GM12878 (cell line): ENCODE data around the gene JPT1. TPM values are rescaled to one million over a fixed set of nuclear protein-coding genes. Genes with fewer than 3 reads are reported as not detected.

Experiments
- HDAC2 ChIP-seq: fragments of 200-600 bp; sonication (generic); IDR thresholded peaks from 2 replicates; pipeline ENCODE4 v1.6.1; 2017
- ZBED1 ChIP-seq: IDR thresholded peaks from 2 replicates; pipeline ENCODE4 v1.6.1; 2016; ENCODE audit warnings: borderline replicate concordance
- polyA plus RNA-seq, 11 experiments: library from polyadenylated mRNA; depleted of rRNA in 4 of 11; unstranded in 6 of 11; stranded (reverse) in 5 of 11; fragments of >200 nt; fragmentation: Nextera tagmentation in 4 of 11; fragmentation: Illumina TruSeq in 1 of 11; extraction: Ambion mirVana in 4 of 11; extraction: Trizol in 1 of 11; gene quantifications; 1 replicate in 1 of 11; 2 replicates in 10 of 11; pipeline versions ENCODE4 v1.2.1 to v1.2.3, GENCODE V29; 2011 to 2016; ENCODE audit warnings: inconsistent platforms in 2 of 11, missing spikeins in 2 of 11, low read depth in 1 of 11
- small RNA-seq: library from RNA; depleted of rRNA; stranded (forward); fragments of <200 nt; gene quantifications from one replicate; pipeline ENCODE3, GENCODE V24; 2014
- total RNA-seq, 4 experiments: library from RNA; depleted of rRNA in 3 of 4; stranded (reverse); fragments of >200 nt in 3 of 4; fragmentation: Illumina TruSeq in 1 of 4; extraction: Trizol in 1 of 4; gene quantifications; 2 replicates each; pipeline versions ENCODE4 v1.2.1 to v1.2.3, GENCODE V29; 2013 to 2021
- TF ChIP-seq, protein P1 (sequence below): fragments of 450-650 bp; IDR thresholded peaks from 2 replicates; pipeline ENCODE4 v1.6.1; 2014; ENCODE audit warnings: mild to moderate bottlenecking
- TF ChIP-seq, protein P2 (sequence below): IDR thresholded peaks from 2 replicates; pipeline ENCODE4 v1.6.1; 2011; ENCODE audit warnings: low read depth, low read length, improper control_type of control experiment, borderline replicate concordance

Gene JPT1
- total and polyA plus RNA-seq, 10 of the 15 experiments (the other 5 are each of a cell fraction or from before 2014, with no cell fraction given), result 79.7 to 651 (median 323) TPM

DNA sequence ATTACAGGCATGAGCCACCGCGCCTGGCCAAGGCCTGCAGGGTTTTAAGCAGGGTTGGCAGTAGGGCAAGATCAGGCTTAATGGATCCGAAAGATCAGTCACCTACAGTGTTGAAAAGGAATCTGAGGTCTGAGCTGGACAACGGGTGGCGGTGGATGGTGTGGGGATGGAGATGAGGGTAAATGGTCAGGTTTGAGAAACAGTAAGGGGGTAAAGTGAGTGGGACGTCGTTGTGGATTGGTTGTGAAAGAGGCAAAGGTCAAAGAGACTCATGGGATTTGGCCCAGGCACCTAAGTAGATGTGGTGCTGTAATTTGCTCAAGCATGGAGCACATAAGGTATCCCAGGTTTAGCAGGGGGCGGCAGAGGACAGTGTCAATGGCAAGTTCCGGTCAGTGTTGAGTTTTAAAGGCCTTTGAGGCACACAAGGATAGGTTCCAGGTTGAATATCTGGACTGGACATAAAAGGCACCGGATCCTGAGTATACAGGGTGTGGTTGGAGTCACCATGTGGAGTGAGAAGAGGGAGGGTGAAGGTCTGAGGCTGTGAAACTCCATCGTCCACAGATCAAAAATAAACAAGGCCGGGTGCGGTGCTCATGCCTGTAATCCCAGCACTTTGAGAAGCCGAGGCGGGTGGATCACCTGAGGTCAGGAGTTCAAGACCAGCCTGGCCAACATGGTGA, 67.7 kb downstream of the JPT1 start (continued):
- TF ChIP-seq, protein P1, sequence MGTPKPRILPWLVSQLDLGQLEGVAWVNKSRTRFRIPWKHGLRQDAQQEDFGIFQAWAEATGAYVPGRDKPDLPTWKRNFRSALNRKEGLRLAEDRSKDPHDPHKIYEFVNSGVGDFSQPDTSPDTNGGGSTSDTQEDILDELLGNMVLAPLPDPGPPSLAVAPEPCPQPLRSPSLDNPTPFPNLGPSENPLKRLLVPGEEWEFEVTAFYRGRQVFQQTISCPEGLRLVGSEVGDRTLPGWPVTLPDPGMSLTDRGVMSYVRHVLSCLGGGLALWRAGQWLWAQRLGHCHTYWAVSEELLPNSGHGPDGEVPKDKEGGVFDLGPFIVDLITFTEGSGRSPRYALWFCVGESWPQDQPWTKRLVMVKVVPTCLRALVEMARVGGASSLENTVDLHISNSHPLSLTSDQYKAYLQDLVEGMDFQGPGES, result no peak
- TF ChIP-seq HDAC2, result no peak
- TF ChIP-seq ZBED1, result no peak
- TF ChIP-seq, protein P2, sequence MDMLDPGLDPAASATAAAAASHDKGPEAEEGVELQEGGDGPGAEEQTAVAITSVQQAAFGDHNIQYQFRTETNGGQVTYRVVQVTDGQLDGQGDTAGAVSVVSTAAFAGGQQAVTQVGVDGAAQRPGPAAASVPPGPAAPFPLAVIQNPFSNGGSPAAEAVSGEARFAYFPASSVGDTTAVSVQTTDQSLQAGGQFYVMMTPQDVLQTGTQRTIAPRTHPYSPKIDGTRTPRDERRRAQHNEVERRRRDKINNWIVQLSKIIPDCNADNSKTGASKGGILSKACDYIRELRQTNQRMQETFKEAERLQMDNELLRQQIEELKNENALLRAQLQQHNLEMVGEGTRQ, result no peak

Small RNAs within 50 kb of the gene (small RNA-seq; reads per million reads assigned to genes)
- gene RF00019, result not detected

Other genes with a start within 250 kb of the JPT1 start
Only the 7 nearest of the 17 such genes appear.
- 13.6 and 14.2 TPM in 2 replicates for gene KCTD2, start 107.3 kb downstream of the JPT1 start, total RNA-seq (2014; rRNA removed)
- gene KCTD2, start 107.3 kb downstream of the JPT1 start, total RNA-seq (2014; rRNA removed; fragmentation: Illumina TruSeq; extraction: Trizol), result 11.9 and 13.3 TPM in 2 replicates
- gene KCTD2, start 107.3 kb downstream of the JPT1 start, total RNA-seq (2021), result 16.7 and 16.8 TPM in 2 replicates
- 27.5 and 32.3 TPM in 2 replicates for gene KCTD2, start 107.3 kb downstream of the JPT1 start, polyA plus RNA-seq (2011; rRNA removed)
- 17.3 and 20.0 TPM in 2 replicates for gene KCTD2, start 107.3 kb downstream of the JPT1 start, polyA plus RNA-seq (2014; fragmentation: Illumina TruSeq; extraction: Trizol)
- 1 to 10 TPM; 1.5 to 2.2 TPM for gene KCTD2, start 107.3 kb downstream of the JPT1 start, polyA plus RNA-seq (2014; fragmentation: Nextera tagmentation; extraction: Ambion mirVana)
- 15.6 and 16.1 TPM in 2 replicates for gene KCTD2, start 107.3 kb downstream of the JPT1 start, polyA plus RNA-seq (2014; rRNA removed)
- 1 to 10 TPM; 1.5 to 4.5 TPM for gene KCTD2, start 107.3 kb downstream of the JPT1 start, polyA plus RNA-seq (2016; fragmentation: Nextera tagmentation; extraction: Ambion mirVana)
- gene SLC16A5, start 66.6 kb downstream of the JPT1 start, total RNA-seq (2014; rRNA removed), result 0.76 and 1.2 TPM in 2 replicates
- gene SLC16A5, start 66.6 kb downstream of the JPT1 start, total RNA-seq (2014; rRNA removed; fragmentation: Illumina TruSeq; extraction: Trizol), result 0.88 and 0.94 TPM in 2 replicates
- 3.1 and 3.4 TPM in 2 replicates for gene SLC16A5, start 66.6 kb downstream of the JPT1 start, total RNA-seq (2021)
- 0.17 and 0.30 TPM in 2 replicates for gene SLC16A5, start 66.6 kb downstream of the JPT1 start, polyA plus RNA-seq (2011; rRNA removed)
- gene SLC16A5, start 66.6 kb downstream of the JPT1 start, polyA plus RNA-seq (2014; fragmentation: Illumina TruSeq; extraction: Trizol), result 0.17 and 0.84 TPM in 2 replicates
- gene SLC16A5, start 66.6 kb downstream of the JPT1 start, polyA plus RNA-seq (2014; fragmentation: Nextera tagmentation; extraction: Ambion mirVana), result under 1 TPM; 0.03 to 0.16 TPM
- gene SLC16A5, start 66.6 kb downstream of the JPT1 start, polyA plus RNA-seq (2014; rRNA removed), result 2.4 and 3.0 TPM in 2 replicates
- 1 to 10 TPM in 1 of 2 experiments, under 1 TPM in 1; 0.98 to 1.0 TPM for gene SLC16A5, start 66.6 kb downstream of the JPT1 start, polyA plus RNA-seq (2016; fragmentation: Nextera tagmentation; extraction: Ambion mirVana)
- gene ARMC7, start 44.5 kb downstream of the JPT1 start, total RNA-seq (2014; rRNA removed), result 5.6 and 6.1 TPM in 2 replicates
- gene ARMC7, start 44.5 kb downstream of the JPT1 start, total RNA-seq (2014; rRNA removed; fragmentation: Illumina TruSeq; extraction: Trizol), result 4.1 and 5.6 TPM in 2 replicates
- 11.6 and 11.7 TPM in 2 replicates for gene ARMC7, start 44.5 kb downstream of the JPT1 start, total RNA-seq (2021)
- gene ARMC7, start 44.5 kb downstream of the JPT1 start, polyA plus RNA-seq (2011; rRNA removed), result 2.4 and 5.2 TPM in 2 replicates
- 2.9 and 6.5 TPM in 2 replicates for gene ARMC7, start 44.5 kb downstream of the JPT1 start, polyA plus RNA-seq (2014; fragmentation: Illumina TruSeq; extraction: Trizol)
- gene ARMC7, start 44.5 kb downstream of the JPT1 start, polyA plus RNA-seq (2014; fragmentation: Nextera tagmentation; extraction: Ambion mirVana), result 1 to 10 TPM; 1.5 to 4.3 TPM
- gene ARMC7, start 44.5 kb downstream of the JPT1 start, polyA plus RNA-seq (2014; rRNA removed), result 6.9 and 10.9 TPM in 2 replicates
- 10 to 100 TPM; 15.7 to 19.8 TPM for gene ARMC7, start 44.5 kb downstream of the JPT1 start, polyA plus RNA-seq (2016; fragmentation: Nextera tagmentation; extraction: Ambion mirVana)
- 115 and 144 TPM in 2 replicates for gene NT5C, start 22.8 kb downstream of the JPT1 start, total RNA-seq (2014; rRNA removed)
- 41.6 and 43.7 TPM in 2 replicates for gene NT5C, start 22.8 kb downstream of the JPT1 start, total RNA-seq (2014; rRNA removed; fragmentation: Illumina TruSeq; extraction: Trizol)
- gene NT5C, start 22.8 kb downstream of the JPT1 start, total RNA-seq (2021), result 86.3 and 88.5 TPM in 2 replicates
- gene NT5C, start 22.8 kb downstream of the JPT1 start, polyA plus RNA-seq (2011; rRNA removed), result 17.4 and 40.2 TPM in 2 replicates
- gene NT5C, start 22.8 kb downstream of the JPT1 start, polyA plus RNA-seq (2014; fragmentation: Illumina TruSeq; extraction: Trizol), result 10.4 and 24.2 TPM in 2 replicates
- 1 to 10 TPM; 3.7 to 9.8 TPM for gene NT5C, start 22.8 kb downstream of the JPT1 start, polyA plus RNA-seq (2014; fragmentation: Nextera tagmentation; extraction: Ambion mirVana)
- 158 and 188 TPM in 2 replicates for gene NT5C, start 22.8 kb downstream of the JPT1 start, polyA plus RNA-seq (2014; rRNA removed)
- 100 to 1,000 TPM; 116 to 129 TPM for gene NT5C, start 22.8 kb downstream of the JPT1 start, polyA plus RNA-seq (2016; fragmentation: Nextera tagmentation; extraction: Ambion mirVana)
- 163 and 207 TPM in 2 replicates for gene SUMO2, start 28.4 kb upstream of the JPT1 start, total RNA-seq (2014; rRNA removed)
- 312 and 322 TPM in 2 replicates for gene SUMO2, start 28.4 kb upstream of the JPT1 start, total RNA-seq (2014; rRNA removed; fragmentation: Illumina TruSeq; extraction: Trizol)
- gene SUMO2, start 28.4 kb upstream of the JPT1 start, total RNA-seq (2021), result 506 and 514 TPM in 2 replicates
- gene SUMO2, start 28.4 kb upstream of the JPT1 start, polyA plus RNA-seq (2011; rRNA removed), result 603 and 801 TPM in 2 replicates
- gene SUMO2, start 28.4 kb upstream of the JPT1 start, polyA plus RNA-seq (2014; fragmentation: Illumina TruSeq; extraction: Trizol), result 265 and 335 TPM in 2 replicates
- gene SUMO2, start 28.4 kb upstream of the JPT1 start, polyA plus RNA-seq (2014; fragmentation: Nextera tagmentation; extraction: Ambion mirVana), result 100 to 1,000 TPM; 709 to 767 TPM
- 232 and 249 TPM in 2 replicates for gene SUMO2, start 28.4 kb upstream of the JPT1 start, polyA plus RNA-seq (2014; rRNA removed)
- gene SUMO2, start 28.4 kb upstream of the JPT1 start, polyA plus RNA-seq (2016; fragmentation: Nextera tagmentation; extraction: Ambion mirVana), result 100 to 1,000 TPM; 755 to 803 TPM
- 47.1 and 57.8 TPM in 2 replicates for gene NUP85, start 51.2 kb upstream of the JPT1 start, total RNA-seq (2014; rRNA removed)
- gene NUP85, start 51.2 kb upstream of the JPT1 start, total RNA-seq (2014; rRNA removed; fragmentation: Illumina TruSeq; extraction: Trizol), result 52.9 and 54.0 TPM in 2 replicates
- gene NUP85, start 51.2 kb upstream of the JPT1 start, total RNA-seq (2021), result 82.5 and 97.9 TPM in 2 replicates
- gene NUP85, start 51.2 kb upstream of the JPT1 start, polyA plus RNA-seq (2011; rRNA removed), result 80.8 and 92.9 TPM in 2 replicates
- 59.6 and 65.9 TPM in 2 replicates for gene NUP85, start 51.2 kb upstream of the JPT1 start, polyA plus RNA-seq (2014; fragmentation: Illumina TruSeq; extraction: Trizol)
- 100 to 1,000 TPM; 127 to 135 TPM for gene NUP85, start 51.2 kb upstream of the JPT1 start, polyA plus RNA-seq (2014; fragmentation: Nextera tagmentation; extraction: Ambion mirVana)
- 83.2 and 87.8 TPM in 2 replicates for gene NUP85, start 51.2 kb upstream of the JPT1 start, polyA plus RNA-seq (2014; rRNA removed)
- gene NUP85, start 51.2 kb upstream of the JPT1 start, polyA plus RNA-seq (2016; fragmentation: Nextera tagmentation; extraction: Ambion mirVana), result 100 to 1,000 TPM; 103 to 104 TPM
- gene GGA3, start 107.1 kb upstream of the JPT1 start, total RNA-seq (2014; rRNA removed), result 19.6 and 20.7 TPM in 2 replicates
- gene GGA3, start 107.1 kb upstream of the JPT1 start, total RNA-seq (2014; rRNA removed; fragmentation: Illumina TruSeq; extraction: Trizol), result 13.5 and 14.3 TPM in 2 replicates
- 52.1 and 57.5 TPM in 2 replicates for gene GGA3, start 107.1 kb upstream of the JPT1 start, total RNA-seq (2021)
- 26.2 and 34.9 TPM in 2 replicates for gene GGA3, start 107.1 kb upstream of the JPT1 start, polyA plus RNA-seq (2011; rRNA removed)
- 31.7 and 41.3 TPM in 2 replicates for gene GGA3, start 107.1 kb upstream of the JPT1 start, polyA plus RNA-seq (2014; fragmentation: Illumina TruSeq; extraction: Trizol)
- gene GGA3, start 107.1 kb upstream of the JPT1 start, polyA plus RNA-seq (2014; fragmentation: Nextera tagmentation; extraction: Ambion mirVana), result 1 to 10 TPM; 7.0 to 8.1 TPM
- gene GGA3, start 107.1 kb upstream of the JPT1 start, polyA plus RNA-seq (2014; rRNA removed), result 36.4 and 40.2 TPM in 2 replicates
- 10 to 100 TPM; 33.0 to 36.3 TPM for gene GGA3, start 107.1 kb upstream of the JPT1 start, polyA plus RNA-seq (2016; fragmentation: Nextera tagmentation; extraction: Ambion mirVana)